ENCODE results near the gene NDRG4. TPM values are rescaled to one million over a fixed set of nuclear protein-coding genes. Genes with fewer than 3 reads are reported as not detected.
"Not testable (repeated sequence)": the region's sequence is repeated elsewhere in the genome, so short reads cannot be mapped to it uniquely, and the experiment has no call there.

The NDRG4 gene
- total RNA-seq, 3 donors from 2014 or later, result 3.7 to 35.0 (median 5.6) TPM

DNA sequence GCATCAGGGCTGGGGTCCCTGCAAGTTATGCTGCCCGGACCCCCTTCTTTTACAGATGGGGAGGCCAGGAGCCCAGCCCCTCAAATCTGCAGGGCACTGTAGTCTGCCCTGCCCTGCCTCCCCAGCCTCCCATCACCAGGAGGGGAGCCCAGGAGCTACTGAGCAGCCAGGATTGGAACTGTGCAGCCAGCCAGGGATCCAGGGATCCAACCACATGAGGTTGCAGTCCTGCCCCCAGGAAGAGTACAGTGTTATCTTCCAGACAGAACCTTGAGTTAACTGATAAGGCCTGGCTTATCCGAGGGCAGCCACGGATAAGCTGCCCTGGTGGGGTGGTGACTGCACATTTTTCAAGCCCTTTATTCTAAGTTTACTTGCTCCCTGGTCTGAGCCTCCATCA lies 11.4 kb upstream of the NDRG4 start:
- H3K4me3 ChIP-seq, result no peak overlapping the region
- no peaks in the 10 kb centered on the region for H3K36me3 ChIP-seq
- TF ChIP-seq, protein P1, sequence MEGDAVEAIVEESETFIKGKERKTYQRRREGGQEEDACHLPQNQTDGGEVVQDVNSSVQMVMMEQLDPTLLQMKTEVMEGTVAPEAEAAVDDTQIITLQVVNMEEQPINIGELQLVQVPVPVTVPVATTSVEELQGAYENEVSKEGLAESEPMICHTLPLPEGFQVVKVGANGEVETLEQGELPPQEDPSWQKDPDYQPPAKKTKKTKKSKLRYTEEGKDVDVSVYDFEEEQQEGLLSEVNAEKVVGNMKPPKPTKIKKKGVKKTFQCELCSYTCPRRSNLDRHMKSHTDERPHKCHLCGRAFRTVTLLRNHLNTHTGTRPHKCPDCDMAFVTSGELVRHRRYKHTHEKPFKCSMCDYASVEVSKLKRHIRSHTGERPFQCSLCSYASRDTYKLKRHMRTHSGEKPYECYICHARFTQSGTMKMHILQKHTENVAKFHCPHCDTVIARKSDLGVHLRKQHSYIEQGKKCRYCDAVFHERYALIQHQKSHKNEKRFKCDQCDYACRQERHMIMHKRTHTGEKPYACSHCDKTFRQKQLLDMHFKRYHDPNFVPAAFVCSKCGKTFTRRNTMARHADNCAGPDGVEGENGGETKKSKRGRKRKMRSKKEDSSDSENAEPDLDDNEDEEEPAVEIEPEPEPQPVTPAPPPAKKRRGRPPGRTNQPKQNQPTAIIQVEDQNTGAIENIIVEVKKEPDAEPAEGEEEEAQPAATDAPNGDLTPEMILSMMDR (IDR thresholded peaks at IDR 0.05), result no peak
- TF ChIP-seq POLR2A (IDR thresholded peaks at IDR 0.05) (no peak), POLR2AphosphoS5 (IDR thresholded peaks at IDR 0.05) (no peak)
- no peak overlapping the region for H3K27ac ChIP-seq
- no peaks in the 10 kb centered on the region for H3K9me3 ChIP-seq
- peaks cover 0 to 5% of the 10 kb centered on the region in 2 donors for H3K27me3 ChIP-seq
- no peak for DNase-seq (ENCODE audit: low spot score in 2 of 2)
- H3K4me1 ChIP-seq, result no peaks in the 10 kb centered on the region
- intact Hi-C loops (cut with DNase I; ENCODE audit: low total_unique reads), result loop anchor here (10.0 kb wide), 1 partner anchor 154 kb away; no protein-coding TSS in a partner anchor

DNA sequence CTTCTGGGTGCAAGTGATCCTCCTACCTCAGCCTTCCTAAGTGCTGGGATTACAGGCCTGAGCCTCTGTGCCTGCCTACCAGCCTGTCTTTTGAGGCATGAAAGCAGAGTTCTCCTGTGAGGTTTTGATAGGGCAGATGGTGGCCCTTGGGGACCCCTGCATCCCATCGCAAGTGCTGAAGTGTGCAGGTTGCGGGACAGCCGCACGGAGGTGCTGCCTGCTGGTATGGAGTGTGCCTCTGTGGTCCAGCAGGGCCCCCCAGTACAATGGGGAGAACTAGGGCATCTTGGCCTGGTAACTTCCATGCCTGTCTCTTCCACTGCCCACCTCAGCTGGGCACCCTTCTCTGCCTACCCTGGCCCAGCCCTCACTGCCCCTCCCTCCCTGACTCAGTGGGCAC lies 9.9 kb upstream of the NDRG4 start:
- no peak for DNase-seq (ENCODE audit: low spot score in 2 of 2)
- Histone ChIP-seq H3K27ac (no peak overlapping the region), H3K9me3 (no peaks in the 10 kb centered on the region), H3K4me3 (no peak overlapping the region), H3K4me1 (no peaks in the 10 kb centered on the region), H3K27me3 (no peaks in the 10 kb centered on the region), H3K36me3 (no peaks in the 10 kb centered on the region)
- TF ChIP-seq, protein P1 (IDR thresholded peaks at IDR 0.05), result no peak
- TF ChIP-seq POLR2A (IDR thresholded peaks at IDR 0.05) (no peak), POLR2AphosphoS5 (IDR thresholded peaks at IDR 0.05) (no peak)
- intact Hi-C loops (cut with DNase I; ENCODE audit: low total_unique reads), result no loop called here

GRCh38 chr16:58490539-58490938 lies 9.4 kb upstream of the NDRG4 start:
- H3K27me3 ChIP-seq; H3K9me3 ChIP-seq; DNase-seq (ENCODE audit: low spot score in 2 of 2); H3K27ac ChIP-seq; intact Hi-C loops (cut with DNase I; ENCODE audit: low total_unique reads); H3K4me3 ChIP-seq; H3K36me3 ChIP-seq; H3K4me1 ChIP-seq: not testable (repeated sequence)

DNA sequence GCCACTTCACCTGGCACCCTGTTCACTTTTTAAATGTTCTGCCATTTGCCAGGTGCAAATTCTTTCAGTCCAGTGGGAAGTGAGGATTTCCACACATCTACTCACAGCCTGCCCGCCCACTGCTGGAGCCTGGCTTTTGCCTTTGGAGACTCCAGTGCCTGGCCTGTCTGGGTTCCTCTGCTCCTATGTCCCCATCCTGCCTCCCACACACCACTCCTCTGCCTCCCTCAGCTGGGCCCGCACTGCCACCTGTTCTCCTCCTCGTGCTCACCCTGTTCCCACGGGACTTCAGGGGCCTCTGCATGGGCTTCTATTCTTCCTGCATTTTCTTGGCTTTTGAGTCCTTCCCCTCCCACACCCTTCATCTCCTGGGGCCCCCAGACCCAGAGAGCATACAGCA lies 7.9 kb upstream of the NDRG4 start:
- intact Hi-C loops (cut with DNase I; ENCODE audit: low total_unique reads), result no loop called here
- Histone ChIP-seq H3K27ac (no peak overlapping the region), H3K4me1 (no peaks in the 10 kb centered on the region), H3K9me3 (no peaks in the 10 kb centered on the region), H3K27me3 (no peaks in the 10 kb centered on the region), H3K36me3 (no peaks in the 10 kb centered on the region), H3K4me3 (no peak overlapping the region)
- DNase-seq (ENCODE audit: low spot score in 2 of 2), result no peak
- no peak for TF ChIP-seq POLR2A (IDR thresholded peaks at IDR 0.05)
- TF ChIP-seq, protein P1 (IDR thresholded peaks at IDR 0.05), result no peak
- TF ChIP-seq POLR2AphosphoS5 (IDR thresholded peaks at IDR 0.05), result no peak

GRCh38 chr16:58492735-58493134 lies 7.2 kb upstream of the NDRG4 start:
- Histone ChIP-seq H3K4me3 (no peak overlapping the region), H3K9me3 (no peaks in the 10 kb centered on the region), H3K27ac (no peak overlapping the region), H3K4me1 (no peaks in the 10 kb centered on the region), H3K27me3 (no peaks in the 10 kb centered on the region), H3K36me3 (no peaks in the 10 kb centered on the region)
- no peak for DNase-seq (ENCODE audit: low spot score in 2 of 2)
- intact Hi-C loops (cut with DNase I; ENCODE audit: low total_unique reads), result no loop called here
- TF ChIP-seq POLR2AphosphoS5 (IDR thresholded peaks at IDR 0.05), result no peak

GRCh38 chr16:58493756-58494431 lies 6.0 kb upstream of the NDRG4 start:
- H3K9me3 ChIP-seq, result no peaks in the 10 kb centered on the region
- TF ChIP-seq, protein P1 (IDR thresholded peaks at IDR 0.05), result no peak
- TF ChIP-seq POLR2A (IDR thresholded peaks at IDR 0.05) (no peak), POLR2AphosphoS5 (IDR thresholded peaks at IDR 0.05) (no peak)
- intact Hi-C loops (cut with DNase I; ENCODE audit: low total_unique reads), result no loop called here
- no peak overlapping the region for H3K27ac ChIP-seq
- H3K4me1 ChIP-seq, result no peaks in the 10 kb centered on the region
- H3K36me3 ChIP-seq, result no peaks in the 10 kb centered on the region
- no peak overlapping the region for H3K4me3 ChIP-seq
- no peak for DNase-seq (ENCODE audit: low spot score in 2 of 2)
- H3K27me3 ChIP-seq, result no peaks in the 10 kb centered on the region
